GM19238 (cell line): ENCODE results near the gene WSCD2.

Experiments
- DNase-seq: peaks from one replicate; pipeline ENCODE4 v3.0.0; 2011; ENCODE audit warnings: low spot score; ENCODE audit not compliant: insufficient read length

The WSCD2 gene

GRCh38 chr12:108107293-108107692 is 21.8 kb upstream of the WSCD2 start:
- DNase-seq: no peak

- no peak for DNase-seq
Observed at GRCh38 chr12:108109504-108109903, 19.6 kb upstream of the WSCD2 start.

GRCh38 chr12:108109954-108110353 is 19.1 kb upstream of the WSCD2 start:
- no peak for DNase-seq

DNA sequence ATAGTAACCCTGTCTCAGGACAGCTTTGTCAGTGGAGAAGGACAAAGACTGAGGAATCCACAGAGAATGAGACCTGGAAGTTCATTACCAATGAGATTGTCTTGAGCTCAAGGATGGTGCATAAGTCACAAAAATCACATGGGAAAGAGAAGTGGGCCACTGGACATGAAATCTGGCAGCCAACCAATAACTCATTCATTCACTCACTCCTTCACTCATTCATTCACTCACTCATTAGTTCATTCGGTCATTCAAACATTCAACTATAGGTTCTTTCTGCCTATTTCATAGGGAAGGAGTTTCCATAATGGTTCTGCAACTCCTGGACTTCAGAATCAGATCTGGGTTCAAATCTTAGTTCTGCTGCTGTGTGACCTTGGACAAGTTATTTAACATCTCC is 18.2 kb upstream of the WSCD2 start:
- DNase-seq: no peak

GRCh38 chr12:108112832-108113556 is 16.1 kb upstream of the WSCD2 start:
- DNase-seq: no peak

- no peak for DNase-seq
Observed at GRCh38 chr12:108115123-108116121, 13.7 kb upstream of the WSCD2 start.

- DNase-seq: no peak
Observed at GRCh38 chr12:108116254-108116653, 12.8 kb upstream of the WSCD2 start.

DNA sequence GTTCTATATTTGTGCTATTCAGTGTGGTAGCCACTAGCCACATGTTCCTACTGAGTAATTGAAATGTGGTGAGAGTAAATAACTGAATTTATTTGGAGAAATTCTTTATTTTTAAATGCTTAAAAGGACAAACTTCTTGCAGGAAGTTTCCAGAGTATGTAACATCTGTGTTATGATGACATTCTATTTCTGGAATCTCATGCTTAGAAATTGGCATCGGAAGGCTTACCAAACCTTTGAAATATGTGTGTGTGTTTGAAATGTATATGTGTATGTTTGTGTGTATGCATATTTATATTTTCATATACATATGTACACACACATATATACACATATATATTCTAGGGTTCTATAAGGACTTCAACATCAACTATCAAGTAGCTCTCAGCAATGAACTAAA is 12.4 kb upstream of the WSCD2 start:
- DNase-seq: no peak

DNA sequence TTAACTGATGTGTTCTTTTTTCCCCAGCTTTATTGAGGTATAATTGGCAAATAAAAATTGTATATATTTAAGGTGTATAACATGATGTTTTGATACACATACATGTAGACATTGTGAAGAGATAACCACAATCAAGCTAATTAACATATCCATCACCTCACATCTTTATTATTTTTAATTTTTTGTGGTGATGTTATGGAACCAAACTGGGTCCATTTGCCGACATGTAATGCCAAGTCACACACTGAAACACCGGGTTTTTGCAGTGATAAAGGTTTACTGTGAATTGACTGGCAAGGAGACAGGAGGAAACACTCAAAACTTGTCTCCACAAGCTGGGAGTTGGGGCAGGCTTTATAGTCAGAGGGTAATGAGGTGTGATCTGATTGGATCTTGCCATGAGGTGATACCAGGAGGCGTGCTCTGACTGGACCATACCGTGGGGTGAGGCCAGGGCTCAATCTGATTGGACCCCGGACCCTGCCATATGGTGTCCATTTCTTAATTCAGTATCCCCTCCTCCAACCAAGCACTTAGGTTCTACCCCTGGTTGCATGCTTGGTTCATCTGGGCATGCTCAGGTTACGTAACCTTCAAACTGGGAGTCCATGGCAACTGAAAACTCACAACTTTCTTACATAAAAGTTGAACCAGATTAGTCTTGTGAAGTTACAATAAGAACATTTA is 11.8 kb upstream of the WSCD2 start:
- no peak for DNase-seq

- DNase-seq: no peak
Observed at GRCh38 chr12:108117902-108118301, 11.2 kb upstream of the WSCD2 start.

DNA sequence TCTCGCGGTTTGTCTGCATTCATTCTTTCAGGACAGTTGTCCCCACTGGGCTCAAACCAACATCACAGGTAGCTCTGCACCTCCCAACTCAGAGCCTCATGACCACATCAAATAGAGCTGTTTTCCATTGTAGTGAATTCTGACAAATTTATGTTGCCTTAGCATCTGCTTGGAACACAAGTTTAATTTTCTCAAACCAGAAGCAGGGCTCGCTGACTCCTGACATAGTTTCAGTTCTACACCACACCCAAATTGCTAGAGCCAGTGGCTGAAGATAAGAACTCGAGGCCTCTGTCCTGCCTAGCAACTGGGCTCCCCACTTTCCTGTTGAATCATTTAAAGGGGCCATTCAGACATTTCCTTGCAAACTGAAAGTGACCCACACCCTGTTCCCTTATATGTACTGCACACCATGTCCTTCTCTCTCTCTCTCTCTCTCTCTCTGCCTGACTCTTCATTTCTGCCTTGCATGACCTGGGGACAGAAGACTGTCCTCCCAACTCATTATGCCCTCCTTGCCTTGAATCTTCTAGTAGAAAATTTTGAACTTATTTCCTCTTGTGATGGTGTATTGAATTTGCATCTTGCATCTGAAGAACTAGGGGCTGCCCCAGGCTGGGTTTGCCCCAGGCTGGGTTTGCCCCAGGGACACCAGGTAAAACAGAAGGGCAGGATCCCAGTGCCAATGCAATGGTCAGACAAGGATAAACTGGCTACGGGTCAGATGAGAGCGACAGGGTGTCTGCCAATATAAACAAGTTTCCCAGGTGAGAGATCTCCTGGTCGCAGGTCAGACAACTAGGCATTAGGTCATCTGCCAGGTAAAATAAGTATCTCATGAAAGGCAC is 9.7 kb upstream of the WSCD2 start:
- DNase-seq: no peak

- no peak for DNase-seq
Observed at GRCh38 chr12:108119974-108120862, 8.9 kb upstream of the WSCD2 start.

- DNase-seq: no peak
Observed at GRCh38 chr12:108120863-108121165, 8.3 kb upstream of the WSCD2 start.

- no peak for DNase-seq
Observed at GRCh38 chr12:108121320-108121719, 7.8 kb upstream of the WSCD2 start.

- DNase-seq: no peak
Observed at GRCh38 chr12:108121728-108122471, 7.2 kb upstream of the WSCD2 start.

DNA sequence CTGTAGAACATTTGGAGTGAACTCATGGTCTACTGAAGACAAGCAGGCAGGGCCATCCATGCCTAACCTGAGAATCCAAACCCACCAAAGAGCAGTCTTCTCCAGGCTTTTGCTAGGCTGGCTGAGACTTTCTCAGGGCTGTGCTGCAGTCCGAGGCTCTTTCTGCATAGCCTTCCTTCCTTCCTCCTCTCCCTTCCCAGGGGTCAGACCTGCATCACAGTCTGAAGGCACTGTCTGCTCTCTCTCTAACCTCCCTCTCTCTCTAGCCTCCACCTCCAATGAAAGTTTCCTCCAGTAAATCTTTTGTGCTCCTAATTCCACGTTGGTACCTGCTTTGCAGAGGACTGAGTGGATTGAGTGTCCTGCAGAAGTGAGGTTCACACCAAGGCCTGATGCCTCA is 6.4 kb upstream of the WSCD2 start:
- DNase-seq: no peak

- DNase-seq: no peak
Observed at GRCh38 chr12:108123402-108123801, 5.7 kb upstream of the WSCD2 start.

DNA sequence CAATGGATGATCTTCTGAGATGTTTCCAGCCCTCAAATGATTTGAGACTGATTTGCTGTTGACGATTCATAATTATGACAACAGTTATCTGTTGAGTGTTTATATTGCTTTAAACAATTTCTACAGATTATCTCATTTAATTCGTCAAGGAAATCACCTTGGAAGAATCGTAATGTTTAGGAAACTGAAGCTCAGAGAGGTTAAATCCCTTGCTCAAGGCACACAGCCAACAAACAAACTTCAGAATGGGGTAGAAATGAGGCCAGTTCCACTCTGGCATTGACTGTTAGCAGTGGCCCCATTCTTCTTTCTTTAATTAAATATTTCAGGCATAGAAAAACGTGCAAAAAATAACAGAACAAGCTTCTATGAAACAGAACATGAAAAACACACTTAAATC is 4.0 kb upstream of the WSCD2 start:
- no peak for DNase-seq

GRCh38 chr12:108126212-108126611 is 2.9 kb upstream of the WSCD2 start:
- DNase-seq: no peak
